Colon (tissue), 2 donors: ENCODE measurements around the gene LIPG.

Experiments
- FAIRE-seq: peaks from 2 replicates; lab custom pipeline; 2012; peaks lifted over from hg19 to GRCh38; lab: Jason Lieb, UNC
- donor health status: control.
- donor health status: control.

LIPG gene

GRCh38 chr18:49546719-49547273, 15.1 kb upstream of the LIPG start:
- FAIRE-seq = no peak

- no peak for FAIRE-seq
Observed at GRCh38 chr18:49547701-49548100, 14.2 kb upstream of the LIPG start.

- FAIRE-seq = no peak
Observed at GRCh38 chr18:49548229-49548636, 13.6 kb upstream of the LIPG start.

GRCh38 chr18:49550621-49551339, 11.1 kb upstream of the LIPG start:
- FAIRE-seq = no peak

GRCh38 chr18:49553003-49553402, 8.9 kb upstream of the LIPG start:
- no peak for FAIRE-seq

GRCh38 chr18:49555641-49556040, 6.2 kb upstream of the LIPG start:
- no peak for FAIRE-seq

- no peak for FAIRE-seq
Observed at GRCh38 chr18:49558356-49558755, 3.5 kb upstream of the LIPG start.

- FAIRE-seq = peak; percentile 61
Observed at GRCh38 chr18:49559326-49559931, 2.4 kb upstream of the LIPG start.

- no peak for FAIRE-seq
Observed at GRCh38 chr18:49560277-49560623, 1.6 kb upstream of the LIPG start.

GRCh38 chr18:49560624-49561288, 1.1 kb upstream of the LIPG start:
- no peak for FAIRE-seq

- no peak for FAIRE-seq
Observed at GRCh38 chr18:49562481-49563129, 748 bp downstream of the LIPG start.

GRCh38 chr18:49563130-49563540, 1.3 kb downstream of the LIPG start:
- no peak for FAIRE-seq

- FAIRE-seq = no peak
Observed at GRCh38 chr18:49563701-49564517, 2.1 kb downstream of the LIPG start.

- FAIRE-seq = no peak
Observed at GRCh38 chr18:49564518-49564834, 2.6 kb downstream of the LIPG start.

GRCh38 chr18:49565101-49565500, 3.2 kb downstream of the LIPG start:
- FAIRE-seq = no peak

- FAIRE-seq = no peak
Observed at GRCh38 chr18:49565612-49566011, 3.8 kb downstream of the LIPG start.

GRCh38 chr18:49566217-49566770, 4.4 kb downstream of the LIPG start:
- no peak for FAIRE-seq

- no peak for FAIRE-seq
Observed at GRCh38 chr18:49566985-49567384, 5.1 kb downstream of the LIPG start.

- FAIRE-seq = no peak
Observed at GRCh38 chr18:49569724-49570123, 7.9 kb downstream of the LIPG start.

GRCh38 chr18:49570836-49571235, 9.0 kb downstream of the LIPG start:
- FAIRE-seq = no peak

- FAIRE-seq = no peak
Observed at GRCh38 chr18:49572611-49573345, 10.9 kb downstream of the LIPG start.
